GM23248 (cell line): ENCODE data around the gene SHROOM3. TPM values are rescaled to one million over a fixed set of nuclear protein-coding genes. Genes with fewer than 3 reads are reported as not detected.
"Not testable (repeated sequence)": the region's sequence is repeated elsewhere in the genome, so short reads cannot be mapped to it uniquely, and the experiment has no call there.

Experiments used
- DNase-seq: peaks from one replicate; pipeline ENCODE4 v3.0.0-alpha.2; 2015
- H2AFZ ChIP-seq: fragments of 200-600 bp; sonication (generic); 2 replicates; pipeline ENCODE4 v1.6.1; 2016; ENCODE audit warnings: antibody characterized with exemption
- H3F3A ChIP-seq: fragments of 200-600 bp; sonication (generic); 2 replicates; pipeline ENCODE4 v1.6.1; 2016; ENCODE audit warnings: mild to moderate bottlenecking, antibody characterized with exemption, mixed run types; ENCODE audit not compliant: insufficient read depth
- H3K27ac ChIP-seq: fragments of 200-600 bp; sonication (generic); 2 replicates; pipeline ENCODE4 v1.5.1; 2016; ENCODE audit warnings: mild to moderate bottlenecking
- H3K27me3 ChIP-seq: fragments of 200-600 bp; sonication (generic); replicated peaks from 2 replicates; pipeline ENCODE4 v1.6.1; 2016; ENCODE audit warnings: mild to moderate bottlenecking; ENCODE audit not compliant: insufficient read depth
- H3K36me3 ChIP-seq: fragments of 200-600 bp; sonication (generic); 2 replicates; pipeline ENCODE4 v1.6.1; 2016; ENCODE audit warnings: low read depth, mild to moderate bottlenecking
- H3K4me1 ChIP-seq: fragments of 200-600 bp; sonication (generic); 2 replicates; pipeline ENCODE4 v1.6.1; 2016; ENCODE audit warnings: mild to moderate bottlenecking; ENCODE audit not compliant: insufficient read depth
- H3K4me2 ChIP-seq: fragments of 200-600 bp; sonication (generic); one replicate; pipeline ENCODE4 v1.6.1; 2016; ENCODE audit warnings: mild to moderate bottlenecking; ENCODE audit not compliant: unreplicated experiment
- H3K4me3 ChIP-seq: fragments of 200-600 bp; sonication (generic); 2 replicates; pipeline ENCODE4 v1.5.1; 2016; ENCODE audit warnings: mild to moderate bottlenecking
- H3K79me2 ChIP-seq: fragments of 200-600 bp; sonication (generic); 2 replicates; pipeline ENCODE4 v1.6.1; 2016; ENCODE audit warnings: mild to moderate bottlenecking; ENCODE audit not compliant: insufficient read depth
- H3K9ac ChIP-seq: fragments of 200-600 bp; sonication (generic); 2 replicates; pipeline ENCODE4 v1.6.1; 2016; ENCODE audit warnings: mild to moderate bottlenecking
- H3K9me2 ChIP-seq: fragments of 200-600 bp; sonication (generic); 2 replicates; pipeline ENCODE4 v1.6.1; 2016; ENCODE audit warnings: mixed run types, mild to moderate bottlenecking, moderate library complexity; ENCODE audit not compliant: insufficient read depth
- H3K9me3 ChIP-seq: fragments of 200-600 bp; sonication (generic); one replicate; pipeline ENCODE4 v1.6.1; 2017; ENCODE audit warnings: low read depth
- H4K20me1 ChIP-seq: fragments of 200-600 bp; sonication (generic); 2 replicates; pipeline ENCODE4 v1.6.0; 2016; ENCODE audit not compliant: insufficient read depth
- EZH2 ChIP-seq: fragments of 200-600 bp; sonication (generic); IDR thresholded peaks from 2 replicates; pipeline ENCODE4 v1.6.1; 2018; ENCODE audit warnings: antibody characterized with exemption, mild to moderate bottlenecking; ENCODE audit not compliant: insufficient read depth, poor library complexity, severe bottlenecking
- EZH2phosphoT487 ChIP-seq: fragments of 200-600 bp; sonication (generic); IDR thresholded peaks from 2 replicates; pipeline ENCODE4 v1.6.1; 2018; ENCODE audit warnings: antibody characterized with exemption, moderate library complexity, mild to moderate bottlenecking, low read depth; ENCODE audit not compliant: insufficient read depth
- WGBS, 2 experiments: methylation state at CpG; one replicate each; pipeline ENCODE4 v1.1.6; 2015 to 2017; ENCODE audit warnings: low lambda C conversion rate in 2 of 2, low coverage in 1 of 2; ENCODE audit errors: missing lambda C conversion rate in 2 of 2; 5-methylcytosine and 5-hydroxymethylcytosine counted together
- in situ Hi-C: fragments of 300-500 bp; cut with MboI; formaldehyde crosslinking; loops from 2 replicates; pipeline ENCODE4 v1.15.0; 2020
- polyA plus RNA-seq: library from polyadenylated mRNA; unstranded; fragments of >200 nt; fragmentation: Nextera tagmentation; extraction: Ambion mirVana; gene quantifications from 2 replicates; pipeline ENCODE4 v1.2.1, GENCODE V29; 2016
- total RNA-seq: library from RNA; depleted of rRNA; stranded (reverse); fragments of >200 nt; shearing (Covaris generic); gene quantifications from 2 replicates; pipeline ENCODE4 v1.2.3, GENCODE V29; 2014

Gene SHROOM3
- total and polyA plus RNA-seq, 2 experiments from 2014 or later, result 9.7 to 44.6 TPM

GRCh38 chr4:76723373-76723772, 288.3 kb downstream of the SHROOM3 start:
- peak overlapping the region; percentile 71 for H3K4me2 ChIP-seq
- H3K9ac ChIP-seq, result peak overlapping the region; percentile 65
- peak overlapping the region; percentile 31 for H3K4me3 ChIP-seq
- H2AFZ ChIP-seq, result no peak overlapping the region
- H3K9me3 ChIP-seq, result no peaks in the 10 kb centered on the region
- peaks cover 53% of the 10 kb centered on the region for H3K79me2 ChIP-seq
- no peaks in the 10 kb centered on the region for H3K9me2 ChIP-seq
- H3K27me3 ChIP-seq, result no peaks in the 10 kb centered on the region
- peak; percentile 56 for DNase-seq
- H3F3A ChIP-seq, result peaks cover 61% of the 10 kb centered on the region
- peak overlapping the region; percentile 86 for H3K27ac ChIP-seq
- in situ Hi-C loops, result no loop called here
- H3K4me1 ChIP-seq, result peaks cover 49% of the 10 kb centered on the region
- H3K36me3 ChIP-seq, result no peaks in the 10 kb centered on the region
- TF ChIP-seq EZH2phosphoT487 (no peak), EZH2 (no peak)
- no peaks in the 10 kb centered on the region for H4K20me1 ChIP-seq

GRCh38 chr4:76723924-76724323, 288.9 kb downstream of the SHROOM3 start:
- peaks cover 55% of the 10 kb centered on the region for H3K79me2 ChIP-seq

GRCh38 chr4:76725039-76725438, 290.0 kb downstream of the SHROOM3 start:
- Histone ChIP-seq H3K4me3 (no peak overlapping the region), H3K9ac (no peak overlapping the region), H3F3A (peaks cover 72% of the 10 kb centered on the region), H3K9me3 (no peaks in the 10 kb centered on the region), H3K36me3 (no peaks in the 10 kb centered on the region), H3K79me2 (peaks cover 55% of the 10 kb centered on the region), H3K4me1 (peaks cover 58% of the 10 kb centered on the region), H4K20me1 (no peaks in the 10 kb centered on the region), H3K27me3 (no peaks in the 10 kb centered on the region), H2AFZ (no peak overlapping the region), H3K27ac (peak overlapping the region; percentile 86), H3K4me2 (peak overlapping the region; percentile 71), H3K9me2 (no peaks in the 10 kb centered on the region)
- TF ChIP-seq EZH2 (no peak), EZH2phosphoT487 (no peak)
- 92 to 96% methylated on average over 2 of the region's 2 CpGs for WGBS, 2 experiments
- DNase-seq, result no peak
- in situ Hi-C loops, result no loop called here

More at GRCh38 chr4:76723924-76724323, 288.9 kb downstream of the SHROOM3 start:
- peak overlapping the region; percentile 86 for H3K27ac ChIP-seq
- TF ChIP-seq EZH2 (no peak), EZH2phosphoT487 (no peak)
- in situ Hi-C loops, result no loop called here
- H3K27me3 ChIP-seq, result no peaks in the 10 kb centered on the region
- H3K4me3 ChIP-seq, result peak overlapping the region; percentile 31
- H3F3A ChIP-seq, result peaks cover 66% of the 10 kb centered on the region
- H3K4me1 ChIP-seq, result peaks cover 49% of the 10 kb centered on the region
- 0 to 2% methylated on average over 2 of the region's 2 CpGs for WGBS, 2 experiments
- H3K4me2 ChIP-seq, result peak overlapping the region; percentile 71
- DNase-seq, result peak; percentile 91
- no peaks in the 10 kb centered on the region for H3K36me3 ChIP-seq
- no peak overlapping the region for H2AFZ ChIP-seq
- no peaks in the 10 kb centered on the region for H3K9me3 ChIP-seq
- H3K9ac ChIP-seq, result peak overlapping the region; percentile 65
- no peaks in the 10 kb centered on the region for H4K20me1 ChIP-seq
- H3K9me2 ChIP-seq, result no peaks in the 10 kb centered on the region

- WGBS, 2 experiments, result 36 to 38% methylated on average over 1 of the region's 1 CpG
- peak overlapping the region; percentile 86 for H3K27ac ChIP-seq
- in situ Hi-C loops, result no loop called here
- peak overlapping the region; percentile 43 for H3K9ac ChIP-seq
- no peaks in the 10 kb centered on the region for H4K20me1 ChIP-seq
- no peaks in the 10 kb centered on the region for H3K36me3 ChIP-seq
- peaks cover 52% of the 10 kb centered on the region for H3K79me2 ChIP-seq
- TF ChIP-seq EZH2, result no peak
- TF ChIP-seq EZH2phosphoT487, result no peak
- no peaks in the 10 kb centered on the region for H3K9me2 ChIP-seq
- no peak overlapping the region for H3K4me3 ChIP-seq
- H2AFZ ChIP-seq, result 0 out of 2 replicates have a peak overlapping the region, but pooled peaks have one; percentile 28
- no peaks in the 10 kb centered on the region for H3K9me3 ChIP-seq
- no peaks in the 10 kb centered on the region for H3K27me3 ChIP-seq
- DNase-seq, result peak; percentile 59
- H3K4me1 ChIP-seq, result peaks cover 67% of the 10 kb centered on the region
- peaks cover 79% of the 10 kb centered on the region for H3F3A ChIP-seq
- H3K4me2 ChIP-seq, result peak overlapping the region; percentile 17
Observed at GRCh38 chr4:76726176-76726575, 291.1 kb downstream of the SHROOM3 start.

- H3F3A ChIP-seq, result peaks cover 79% of the 10 kb centered on the region
- WGBS, 2 experiments, result 78 to 83% methylated on average over 5 of the region's 5 CpGs
Observed at GRCh38 chr4:76726631-76727030, 291.6 kb downstream of the SHROOM3 start.

GRCh38 chr4:76727934-76728333, 292.9 kb downstream of the SHROOM3 start:
- H3K9ac ChIP-seq, H3K9me3 ChIP-seq, H3K4me3 ChIP-seq, H4K20me1 ChIP-seq, in situ Hi-C loops, DNase-seq, H2AFZ ChIP-seq, H3K27me3 ChIP-seq, H3K9me2 ChIP-seq, H3K36me3 ChIP-seq, H3K27ac ChIP-seq, H3K4me2 ChIP-seq: not testable (repeated sequence)
- Histone ChIP-seq H3K79me2 (peaks cover 42% of the 10 kb centered on the region), H3F3A (peaks cover 69% of the 10 kb centered on the region), H3K4me1 (peaks cover 63% of the 10 kb centered on the region)
- WGBS, 2 experiments, result 90 to 92% methylated on average over 5 of the region's 5 CpGs

More at GRCh38 chr4:76726631-76727030, 291.6 kb downstream of the SHROOM3 start:
- Histone ChIP-seq H4K20me1 (no peaks in the 10 kb centered on the region), H3K79me2 (peaks cover 52% of the 10 kb centered on the region), H2AFZ (no peak overlapping the region), H3K9ac (peak overlapping the region; percentile 43), H3K9me2 (no peaks in the 10 kb centered on the region), H3K4me1 (peaks cover 67% of the 10 kb centered on the region), H3K4me3 (no peak overlapping the region), H3K27me3 (no peaks in the 10 kb centered on the region), H3K9me3 (no peaks in the 10 kb centered on the region), H3K36me3 (no peaks in the 10 kb centered on the region), H3K4me2 (no peak overlapping the region), H3K27ac (peak overlapping the region; percentile 86)
- no peak for DNase-seq
- in situ Hi-C loops, result no loop called here
- TF ChIP-seq EZH2 (no peak), EZH2phosphoT487 (no peak)
